ENCODE data around the gene PRPF38A. TPM values are rescaled to one million over a fixed set of nuclear protein-coding genes. Genes with fewer than 3 reads are reported as not detected.

The PRPF38A gene
- total and polyA plus RNA-seq, 7 donors: 7.1 to 25.6 (median 16.2) TPM

GRCh38 chr1:52357397-52357796, 47.0 kb upstream of the PRPF38A start:
- no peak for ATAC-seq
- Histone ChIP-seq H3K9me3 (no peaks in the 10 kb centered on the region), H3K27me3 (ENCODE audit: insufficient read depth in 3 of 3, low read length in 2 of 3) (no peaks in the 10 kb centered on the region), H3K4me3 (no peak overlapping the region), H3K27ac (no peak overlapping the region), H3K4me1 (no peaks in the 10 kb centered on the region), H3K36me3 (ENCODE audit: insufficient read depth in 1 of 2, low read depth in 1 of 2) (peaks cover 14 to 100% of the 10 kb centered on the region in 2 donors)
- TF ChIP-seq CTCF (IDR thresholded peaks at IDR 0.05): no peak
- no peak for DNase-seq
- 93 to 97% (median 95%) methylated on average over 9 of the region's 9 CpGs for WGBS, 3 donors
- intact Hi-C loops (cut with DNase I): no loop called here

- intact Hi-C loops (cut with DNase I): no loop called here
- H3K27ac ChIP-seq: no peak overlapping the region
- no peak for TF ChIP-seq CTCF (IDR thresholded peaks at IDR 0.05)
- H3K9me3 ChIP-seq: no peaks in the 10 kb centered on the region
- WGBS, 3 donors: 91 to 98% (median 95%) methylated on average over 18 of the region's 18 CpGs
- H3K36me3 ChIP-seq (ENCODE audit: insufficient read depth in 1 of 2, low read depth in 1 of 2): peaks cover 14 to 100% of the 10 kb centered on the region in 2 donors
- no peak for ATAC-seq
- H3K4me1 ChIP-seq: no peaks in the 10 kb centered on the region
- no peak overlapping the region for H3K4me3 ChIP-seq
- H3K27me3 ChIP-seq (ENCODE audit: insufficient read depth in 3 of 3, low read length in 2 of 3): no peaks in the 10 kb centered on the region
- DNase-seq: no peak
Observed at GRCh38 chr1:52358851-52359497, 45.4 kb upstream of the PRPF38A start.

DNA sequence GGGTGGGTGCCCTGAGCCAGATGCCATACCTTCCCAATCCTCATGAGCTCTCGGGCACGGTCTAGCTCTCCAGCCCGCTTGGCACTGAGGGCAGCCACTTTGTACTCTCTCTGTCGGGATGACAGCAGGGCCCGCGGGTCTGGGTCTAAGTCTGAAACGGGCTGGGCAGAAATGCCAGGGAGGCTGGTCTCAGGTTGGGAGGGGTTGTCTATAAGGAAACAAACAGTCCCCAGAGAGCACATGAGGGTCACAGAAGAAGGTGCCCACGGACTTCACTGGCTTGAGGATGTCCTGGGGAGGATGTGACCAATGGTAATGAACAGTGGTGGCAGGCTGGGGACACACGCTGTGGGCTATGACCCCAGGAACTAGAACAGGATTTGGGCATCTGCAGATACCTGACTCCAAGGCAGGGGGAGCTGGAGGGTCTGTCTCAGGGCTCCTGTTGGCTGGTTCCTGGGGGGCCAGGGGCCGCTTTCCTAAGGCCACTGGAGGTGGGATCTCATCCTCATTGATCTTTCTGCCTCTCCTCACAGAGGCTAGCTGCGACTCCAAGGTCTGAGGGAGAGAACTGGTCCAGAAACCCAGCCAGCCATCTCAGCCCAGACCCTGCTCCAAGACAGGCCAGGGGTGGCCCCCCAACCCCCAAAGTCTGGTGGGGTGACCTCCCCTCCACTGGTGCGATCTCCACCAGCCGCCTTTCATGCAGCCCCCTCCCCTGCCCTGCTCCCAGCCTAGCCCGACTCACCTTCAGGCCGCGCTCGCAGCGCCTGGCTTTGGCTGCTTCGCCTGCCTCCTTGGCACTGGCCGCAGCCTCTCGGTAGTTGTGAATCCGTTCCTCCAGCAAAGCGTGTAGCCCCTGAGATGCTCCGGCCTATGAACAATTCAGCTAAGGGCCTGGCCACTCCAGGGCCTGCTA, 44.5 kb upstream of the PRPF38A start:
- TF ChIP-seq CTCF (IDR thresholded peaks at IDR 0.05): no peak
- H3K4me3 ChIP-seq: no peak overlapping the region
- ATAC-seq (no peak), DNase-seq (no peak)
- intact Hi-C loops (cut with DNase I): no loop called here
- H3K27me3 ChIP-seq (ENCODE audit: insufficient read depth in 3 of 3, low read length in 2 of 3): no peaks in the 10 kb centered on the region
- H3K27ac ChIP-seq: no peak overlapping the region
- no peaks in the 10 kb centered on the region for H3K9me3 ChIP-seq
- 90 to 93% (median 93%) methylated on average over 24 of the region's 24 CpGs for WGBS, 3 donors
- H3K4me1 ChIP-seq: peaks cover 6% of the 10 kb centered on the region
- peaks cover 17 to 97% of the 10 kb centered on the region in 2 donors for H3K36me3 ChIP-seq (ENCODE audit: insufficient read depth in 1 of 2, low read depth in 1 of 2)

- ATAC-seq (no peak), DNase-seq (no peak)
- Histone ChIP-seq H3K9me3 (no peaks in the 10 kb centered on the region), H3K27me3 (ENCODE audit: insufficient read depth in 3 of 3, low read length in 2 of 3) (no peaks in the 10 kb centered on the region), H3K4me3 (no peak overlapping the region), H3K4me1 (peaks cover 9% of the 10 kb centered on the region), H3K27ac (no peak overlapping the region), H3K36me3 (ENCODE audit: insufficient read depth in 1 of 2, low read depth in 1 of 2) (peaks cover 17 to 90% of the 10 kb centered on the region in 2 donors)
- intact Hi-C loops (cut with DNase I): no loop called here
- 89 to 98% (median 92%) methylated on average over 7 of the region's 7 CpGs for WGBS, 3 donors
- no peak for TF ChIP-seq CTCF (IDR thresholded peaks at IDR 0.05)
Observed at GRCh38 chr1:52360595-52360968, 43.8 kb upstream of the PRPF38A start.
